Astrocyte of the cerebellum (primary cell): ENCODE measurements around the gene NABP1.
A peak's percentile ranks its signal among the peaks of the same experiment; 100 is the strongest.

Source experiments
- DNase-seq: peaks from one replicate; pipeline ENCODE4 v3.0.0-alpha.2; 2011; ENCODE audit warnings: low read depth
- H3K4me3 ChIP-seq: 2 replicates; pipeline ENCODE4 v1.5.1; 2011; ENCODE audit warnings: mild to moderate bottlenecking, low read depth, low read length, moderate library complexity
- in situ Hi-C: cut with HindIII; loops from 2 replicates; pipeline ENCODE4 v1.10.0; 2017; ENCODE audit warnings: low sequenced_read_pairs
- TF ChIP-seq, protein P1 (sequence below): IDR thresholded peaks from 2 replicates; pipeline ENCODE4 v1.5.1; 2012; ENCODE audit warnings: low read length, low read depth, moderate library complexity, mild to moderate bottlenecking; ENCODE audit errors: missing control alignments

NABP1 gene

DNA sequence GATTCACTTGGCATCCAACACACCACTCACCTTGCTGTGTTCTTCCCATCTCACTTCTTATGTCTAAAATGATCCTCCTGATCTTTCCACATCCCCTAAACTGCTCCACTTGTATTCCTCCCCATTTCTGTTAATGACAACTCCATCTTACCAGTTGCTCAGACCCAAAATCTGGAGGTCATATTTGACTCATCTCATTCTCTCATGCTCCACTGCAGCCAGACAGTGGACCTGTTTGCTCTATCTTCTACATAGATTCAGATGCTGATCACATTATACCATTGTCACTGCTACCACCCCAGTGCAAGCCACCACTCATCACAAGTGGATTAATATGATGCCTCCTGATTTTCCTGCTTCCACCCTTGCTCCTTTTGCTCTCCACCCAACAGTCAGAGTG, 7.9 kb upstream of the NABP1 start:
- TF ChIP-seq, protein P1, sequence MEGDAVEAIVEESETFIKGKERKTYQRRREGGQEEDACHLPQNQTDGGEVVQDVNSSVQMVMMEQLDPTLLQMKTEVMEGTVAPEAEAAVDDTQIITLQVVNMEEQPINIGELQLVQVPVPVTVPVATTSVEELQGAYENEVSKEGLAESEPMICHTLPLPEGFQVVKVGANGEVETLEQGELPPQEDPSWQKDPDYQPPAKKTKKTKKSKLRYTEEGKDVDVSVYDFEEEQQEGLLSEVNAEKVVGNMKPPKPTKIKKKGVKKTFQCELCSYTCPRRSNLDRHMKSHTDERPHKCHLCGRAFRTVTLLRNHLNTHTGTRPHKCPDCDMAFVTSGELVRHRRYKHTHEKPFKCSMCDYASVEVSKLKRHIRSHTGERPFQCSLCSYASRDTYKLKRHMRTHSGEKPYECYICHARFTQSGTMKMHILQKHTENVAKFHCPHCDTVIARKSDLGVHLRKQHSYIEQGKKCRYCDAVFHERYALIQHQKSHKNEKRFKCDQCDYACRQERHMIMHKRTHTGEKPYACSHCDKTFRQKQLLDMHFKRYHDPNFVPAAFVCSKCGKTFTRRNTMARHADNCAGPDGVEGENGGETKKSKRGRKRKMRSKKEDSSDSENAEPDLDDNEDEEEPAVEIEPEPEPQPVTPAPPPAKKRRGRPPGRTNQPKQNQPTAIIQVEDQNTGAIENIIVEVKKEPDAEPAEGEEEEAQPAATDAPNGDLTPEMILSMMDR = no peak
- H3K4me3 ChIP-seq = no peak overlapping the region
- no peak for DNase-seq
- in situ Hi-C loops = no loop called here

DNA sequence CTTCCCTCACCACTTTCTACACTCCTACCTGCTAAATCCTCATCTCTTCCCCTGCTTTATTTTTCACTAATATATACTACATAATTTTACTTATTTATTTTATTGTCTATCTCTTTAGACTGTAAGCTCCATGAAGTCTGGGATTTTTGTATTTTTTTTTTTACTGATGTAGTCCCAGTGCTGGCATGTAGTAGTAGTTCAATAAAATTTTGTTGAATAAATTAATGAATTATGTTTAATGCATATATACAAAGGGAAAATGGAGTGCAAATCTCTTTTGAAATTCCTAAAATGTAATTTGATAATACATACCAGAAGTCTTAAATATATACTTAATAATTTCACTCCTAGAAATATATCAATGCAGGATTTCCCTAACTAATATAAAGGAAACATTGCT, 7.1 kb upstream of the NABP1 start:
- in situ Hi-C loops = no loop called here
- H3K4me3 ChIP-seq = no peak overlapping the region
- TF ChIP-seq, protein P1 = no peak
- DNase-seq = no peak

DNA sequence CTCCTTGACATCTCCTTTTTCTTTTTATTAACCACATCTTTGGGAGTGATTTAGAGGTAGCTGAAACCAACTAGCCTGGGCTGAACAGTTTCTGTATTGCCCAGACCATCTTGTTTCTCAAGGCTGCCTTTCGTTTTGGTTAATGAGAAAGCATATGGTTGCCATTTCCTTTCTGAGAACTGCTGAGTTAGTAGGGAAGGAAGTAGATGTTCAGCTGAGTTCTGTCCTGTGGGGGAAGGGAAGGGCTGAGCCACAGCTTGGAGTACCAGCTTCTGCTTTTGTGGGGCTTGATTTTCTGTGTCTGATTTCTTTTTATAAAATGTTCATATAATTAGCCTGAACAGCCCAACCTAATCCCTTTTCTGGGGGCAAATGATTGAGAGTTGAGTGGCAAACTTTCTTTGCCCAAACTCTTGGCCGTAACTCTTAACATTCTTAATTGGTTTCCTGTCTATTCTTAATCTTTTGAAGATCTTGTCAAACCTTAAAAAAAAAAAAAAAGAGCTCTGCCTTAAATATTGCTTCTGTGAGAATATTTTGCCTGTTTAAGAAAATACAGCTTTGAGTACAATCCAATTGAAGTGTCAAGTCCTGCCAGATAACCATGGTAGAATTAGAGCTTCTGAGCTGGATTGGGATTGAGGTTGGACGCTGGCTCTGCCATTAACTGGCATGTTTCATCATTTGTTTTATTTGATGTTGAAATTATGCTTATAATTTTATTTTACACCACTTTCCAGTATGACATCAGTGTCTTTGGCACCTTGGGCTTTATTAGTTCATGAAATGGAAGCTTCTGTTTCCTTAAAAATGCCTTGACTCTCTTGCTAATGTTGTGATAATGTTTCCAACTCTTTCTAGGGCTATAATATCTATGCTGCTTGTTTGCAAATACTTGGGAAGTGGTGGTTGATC, 1.9 kb upstream of the NABP1 start:
- no peak overlapping the region for H3K4me3 ChIP-seq
- DNase-seq = no peak
- in situ Hi-C loops = loop anchor here (5.0 kb wide), 1 partner anchor 44 kb away; no protein-coding TSS in a partner anchor
- TF ChIP-seq, protein P1 = no peak

DNA sequence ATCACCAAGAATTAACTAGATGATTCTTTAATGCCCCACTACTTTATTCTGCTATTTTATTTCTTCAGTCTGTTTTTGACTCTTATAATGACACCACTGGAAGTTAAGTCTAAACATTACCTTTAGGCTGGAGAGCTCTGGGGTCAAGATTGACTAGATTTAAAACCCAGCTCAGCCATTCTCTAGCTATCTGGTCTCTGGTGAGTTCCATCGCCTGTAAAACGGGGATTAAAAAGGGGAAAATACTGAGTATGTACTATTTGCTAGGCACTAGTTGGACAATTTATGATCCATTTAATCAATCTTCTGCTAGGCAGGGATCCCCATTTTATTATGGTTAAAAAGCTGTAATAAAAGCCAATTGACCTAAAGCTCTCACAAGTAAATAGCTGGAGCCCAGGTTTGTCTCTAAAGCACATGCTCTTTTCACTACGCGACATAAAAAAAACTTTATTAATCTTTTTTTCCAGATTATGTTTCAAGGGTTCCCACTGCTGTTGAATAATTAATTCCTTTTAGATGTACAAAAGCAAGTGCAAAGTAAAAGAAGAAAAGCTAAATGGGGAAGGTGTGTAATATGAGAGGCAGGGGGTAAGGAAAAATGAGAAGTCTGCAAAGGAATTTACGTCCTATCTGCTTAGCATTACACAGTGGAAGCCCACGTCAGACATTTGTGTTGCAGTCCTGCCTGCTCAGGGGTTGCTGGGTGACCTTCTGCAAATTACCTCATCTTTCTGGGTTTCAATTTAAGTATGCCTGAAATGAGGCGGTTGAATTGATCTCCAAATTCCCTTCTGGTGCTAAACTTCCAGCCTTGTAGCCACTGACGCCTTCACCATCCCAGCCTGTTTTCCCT, 918 bp upstream of the NABP1 start:
- peak overlapping the region; percentile 78 for H3K4me3 ChIP-seq
- TF ChIP-seq, protein P1 = no peak
- in situ Hi-C loops = loop anchor here (5.0 kb wide), 1 partner anchor 45 kb away; no protein-coding TSS in a partner anchor
- peak; percentile 82 for DNase-seq

DNA sequence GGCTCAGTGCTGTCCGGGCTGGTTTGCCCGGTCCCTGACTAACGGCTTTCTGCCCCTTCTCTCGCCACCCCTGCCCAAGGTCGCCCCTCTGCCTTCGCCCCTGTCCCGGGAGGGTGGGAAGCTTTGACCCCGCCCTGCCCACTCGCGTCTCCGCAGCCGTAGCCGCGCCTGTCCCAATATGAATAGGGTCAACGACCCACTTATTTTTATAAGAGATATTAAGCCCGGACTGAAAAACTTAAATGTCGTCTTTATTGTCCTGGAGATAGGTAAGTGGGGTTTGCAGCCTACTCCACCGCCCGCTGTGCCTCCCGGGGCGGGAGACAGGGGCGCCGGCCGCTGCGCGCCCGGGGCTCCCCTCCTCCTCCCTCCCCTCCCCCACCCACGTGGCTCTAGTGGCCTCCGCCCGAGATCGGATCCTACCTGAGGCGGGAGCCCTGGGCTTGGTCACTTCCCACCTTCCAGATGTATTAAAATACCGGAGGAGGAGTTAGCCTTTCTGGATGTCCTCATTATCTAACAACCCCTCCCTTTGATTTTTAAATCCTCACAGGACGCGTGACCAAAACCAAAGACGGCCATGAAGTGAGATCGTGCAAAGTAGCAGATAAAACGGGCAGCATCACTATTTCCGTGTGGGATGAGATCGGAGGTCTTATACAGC, 633 bp downstream of the NABP1 start:
- in situ Hi-C loops = loop anchor here (5.0 kb wide), 1 partner anchor 46 kb away; no protein-coding TSS in a partner anchor
- H3K4me3 ChIP-seq = peak overlapping the region; percentile 78
- TF ChIP-seq, protein P1 = no peak
- no peak for DNase-seq
